ENCODE results near the gene GFRA4. TPM values are rescaled to one million over a fixed set of nuclear protein-coding genes. Genes with fewer than 3 reads are reported as not detected.

GFRA4 gene
- total RNA-seq, 1 experiment from 2014 or later, result not detected

GRCh38 chr20:3681352-3681930 lies 18.2 kb upstream of the GFRA4 start:
- Histone ChIP-seq H3K4me1 (ENCODE audit: insufficient read depth, low read length) (peaks cover 3% of the 10 kb centered on the region; the same call in 1 of the 2 replicates), H3K27ac (ENCODE audit: low read length) (no peak overlapping the region), H4K20me1 (ENCODE audit: low read length) (no peaks in the 10 kb centered on the region), H3K4me2 (ENCODE audit: low read length) (peak overlapping the region; percentile 78), H3K36me3 (ENCODE audit: low read depth, low read length) (no peaks in the 10 kb centered on the region), H2AFZ (ENCODE audit: low read length) (peak overlapping the region; percentile 72; the same call in 1 of the 2 replicates), H3K27me3 (ENCODE audit: low read length) (peaks cover 10% of the 10 kb centered on the region), H3K9me3 (ENCODE audit: low read length) (no peaks in the 10 kb centered on the region), H3K9ac (ENCODE audit: low read length) (no peak overlapping the region), H3K79me2 (ENCODE audit: low read length) (no peaks in the 10 kb centered on the region), H3K9me2 (replicated peaks; ENCODE audit: low read length) (no peaks in the 10 kb centered on the region), H3K4me3 (ENCODE audit: low read length) (peak overlapping the region; percentile 60), H3F3A (ENCODE audit: low read length, unreplicated experiment) (no peaks in the 10 kb centered on the region)
- BruUV-seq (replicated peaks), result no TSS peak
- POLR2A ChIA-PET (ENCODE audit: unreplicated experiment), result no interaction called here
- TF ChIP-seq CTCF (conservative IDR thresholded peaks at IDR 0.05; ENCODE audit: low read depth, low read length) (no peak), EZH2phosphoT487 (IDR thresholded peaks at IDR 0.05; ENCODE audit: borderline replicate concordance, low read length) (no peak), EZH2 (IDR thresholded peaks at IDR 0.05; ENCODE audit: low read length, unreplicated experiment) (no peak)
- ATAC-seq, result no peak
- DNase-seq, result no peak
- intact Hi-C loops (cut with micrococcal nuclease), result no loop called here
- CTCF ChIA-PET, result no interaction called here

GRCh38 chr20:3680701-3681351 lies 17.6 kb upstream of the GFRA4 start:
- no TSS peak for BruUV-seq (replicated peaks)

More at GRCh38 chr20:3680701-3681351, 17.6 kb upstream of the GFRA4 start:
- H3K27me3 ChIP-seq (ENCODE audit: low read length), result peaks cover 16% of the 10 kb centered on the region
- H3K9ac ChIP-seq (ENCODE audit: low read length), result no peak overlapping the region
- ChIA-PET CTCF (no interaction called here), POLR2A (ENCODE audit: unreplicated experiment) (no interaction called here)
- TF ChIP-seq EZH2 (IDR thresholded peaks at IDR 0.05; ENCODE audit: low read length, unreplicated experiment), result no peak
- TF ChIP-seq CTCF (conservative IDR thresholded peaks at IDR 0.05; ENCODE audit: low read depth, low read length), result no peak
- no peak for TF ChIP-seq EZH2phosphoT487 (IDR thresholded peaks at IDR 0.05; ENCODE audit: borderline replicate concordance, low read length)
- no peaks in the 10 kb centered on the region for H3K79me2 ChIP-seq (ENCODE audit: low read length)
- no peak overlapping the region for H3K27ac ChIP-seq (ENCODE audit: low read length)
- no peak overlapping the region for H3K4me3 ChIP-seq (ENCODE audit: low read length)
- H3K4me1 ChIP-seq (ENCODE audit: insufficient read depth, low read length), result peaks cover 3% of the 10 kb centered on the region; the same call in 1 of the 2 replicates
- intact Hi-C loops (cut with micrococcal nuclease), result no loop called here
- DNase-seq (no peak), ATAC-seq (no peak)
- H3K36me3 ChIP-seq (ENCODE audit: low read depth, low read length), result no peaks in the 10 kb centered on the region
- H3K9me2 ChIP-seq (replicated peaks; ENCODE audit: low read length), result no peaks in the 10 kb centered on the region
- no peaks in the 10 kb centered on the region for H3F3A ChIP-seq (ENCODE audit: low read length, unreplicated experiment)
- H3K9me3 ChIP-seq (ENCODE audit: low read length), result no peaks in the 10 kb centered on the region
- no peaks in the 10 kb centered on the region for H4K20me1 ChIP-seq (ENCODE audit: low read length)
- H2AFZ ChIP-seq (ENCODE audit: low read length), result no peak overlapping the region
- no peak overlapping the region for H3K4me2 ChIP-seq (ENCODE audit: low read length)
